ENCODE data around the gene UNC5C.

Gene UNC5C

DNA sequence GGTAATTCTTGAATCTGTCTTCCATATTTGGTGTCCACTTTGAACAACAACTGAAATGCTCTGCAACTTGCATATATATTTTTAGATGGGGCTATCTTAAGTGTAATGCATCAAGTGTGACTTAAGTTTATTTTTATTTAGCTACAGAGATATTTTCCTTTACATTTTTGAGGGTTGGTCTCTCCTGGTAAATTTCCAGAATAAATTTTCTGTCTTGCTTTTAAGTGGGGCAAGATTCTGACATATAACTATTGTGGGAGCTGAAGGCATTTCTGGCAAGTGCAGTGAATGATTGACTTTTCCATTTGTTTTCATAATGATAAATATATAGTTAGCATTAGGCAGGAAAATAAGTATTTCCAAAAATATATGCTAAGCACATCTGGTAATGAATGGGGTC lies 18.8 kb downstream of the UNC5C start:
- no peak for DNase-seq (ENCODE audit: extremely low spot score)
- no peak for TF ChIP-seq ARNT (IDR thresholded peaks at IDR 0.05)
- no peak for TF ChIP-seq NFRKB (IDR thresholded peaks at IDR 0.05)
- TF ChIP-seq ELF4 (IDR thresholded peaks at IDR 0.05): no peak
- TF ChIP-seq, protein P1, sequence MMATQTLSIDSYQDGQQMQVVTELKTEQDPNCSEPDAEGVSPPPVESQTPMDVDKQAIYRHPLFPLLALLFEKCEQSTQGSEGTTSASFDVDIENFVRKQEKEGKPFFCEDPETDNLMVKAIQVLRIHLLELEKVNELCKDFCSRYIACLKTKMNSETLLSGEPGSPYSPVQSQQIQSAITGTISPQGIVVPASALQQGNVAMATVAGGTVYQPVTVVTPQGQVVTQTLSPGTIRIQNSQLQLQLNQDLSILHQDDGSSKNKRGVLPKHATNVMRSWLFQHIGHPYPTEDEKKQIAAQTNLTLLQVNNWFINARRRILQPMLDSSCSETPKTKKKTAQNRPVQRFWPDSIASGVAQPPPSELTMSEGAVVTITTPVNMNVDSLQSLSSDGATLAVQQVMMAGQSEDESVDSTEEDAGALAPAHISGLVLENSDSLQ (IDR thresholded peaks at IDR 0.05): no peak
- no peak for TF ChIP-seq CTBP1 (IDR thresholded peaks at IDR 0.05; ENCODE audit: borderline replicate concordance)
- TF ChIP-seq BHLHE40 (IDR thresholded peaks at IDR 0.05; ENCODE audit: borderline replicate concordance): no peak
- no peak for TF ChIP-seq FOXM1 (IDR thresholded peaks at IDR 0.05; ENCODE audit: borderline replicate concordance)
- ChIA-PET POLR2A (no interaction called here), CTCF (interaction anchor here (0.5 kb wide), 1 partner anchor 10 kb away, joined by 5 read pairs; no protein-coding TSS in a partner anchor)

DNA sequence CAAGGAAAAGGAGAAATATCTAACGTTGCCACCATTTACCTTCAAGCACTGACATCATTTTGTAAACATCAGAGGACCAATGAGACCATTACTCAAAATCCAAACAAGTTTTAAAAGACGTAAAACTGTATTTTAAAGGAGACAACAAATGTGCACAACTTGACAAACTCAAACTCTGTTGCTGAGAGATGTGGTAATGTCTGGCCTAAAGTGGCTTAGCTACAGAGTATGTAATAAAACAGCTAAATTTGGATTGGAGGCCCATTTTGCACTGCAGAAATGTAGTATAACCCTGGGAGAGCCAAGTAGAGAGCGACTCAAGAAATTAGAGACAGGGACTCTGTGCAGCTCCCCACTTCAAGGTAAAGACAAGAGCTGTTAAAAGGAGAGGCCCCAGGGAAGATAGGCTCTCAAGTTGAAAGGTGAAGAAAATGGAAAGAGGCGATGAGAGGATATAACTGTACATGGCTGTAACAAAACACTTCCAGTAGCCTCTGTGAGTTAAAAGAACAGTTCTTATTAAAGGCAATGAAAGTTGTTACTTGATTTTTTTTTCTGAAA lies 20.3 kb downstream of the UNC5C start:
- TF ChIP-seq NFRKB (IDR thresholded peaks at IDR 0.05): no peak
- no peak for TF ChIP-seq FOXK2 (IDR thresholded peaks at IDR 0.05)
- no peak for TF ChIP-seq SUZ12 (IDR thresholded peaks at IDR 0.05)
- TF ChIP-seq ELF4 (IDR thresholded peaks at IDR 0.05): no peak
- TF ChIP-seq SP1 (IDR thresholded peaks at IDR 0.05): no peak
- no peak for TF ChIP-seq L3MBTL2 (conservative IDR thresholded peaks at IDR 0.05)
- TF ChIP-seq TARDBP (IDR thresholded peaks at IDR 0.05): no peak
- TF ChIP-seq ARNT (IDR thresholded peaks at IDR 0.05): no peak
- no peak for TF ChIP-seq FOXM1 (IDR thresholded peaks at IDR 0.05; ENCODE audit: borderline replicate concordance)
- TF ChIP-seq, protein P1 (IDR thresholded peaks at IDR 0.05): no peak
- ChIA-PET POLR2A (no interaction called here), CTCF (no interaction called here)
- DNase-seq (ENCODE audit: extremely low spot score): no peak

DNA sequence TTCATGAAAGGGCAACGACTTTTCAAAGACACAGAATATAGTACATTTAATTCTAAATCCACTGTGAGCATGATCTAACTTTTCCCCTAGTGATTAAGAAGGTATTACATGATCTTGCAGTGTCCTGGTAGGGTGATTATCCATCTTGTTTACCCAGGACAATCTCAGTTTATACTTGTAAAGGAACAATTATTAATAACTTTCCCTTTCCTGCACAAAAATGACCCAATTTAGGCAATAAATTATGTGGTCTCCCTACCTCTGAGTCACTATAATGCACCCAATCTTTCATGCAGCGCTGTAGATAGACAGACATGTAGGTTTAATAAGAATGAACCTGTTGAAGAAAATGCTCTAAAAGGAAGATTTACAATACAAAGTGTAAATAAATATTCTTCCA lies 22.7 kb downstream of the UNC5C start:
- no peak for DNase-seq (ENCODE audit: extremely low spot score)
- CTCF ChIA-PET: no interaction called here
- TF ChIP-seq ZNF384 (IDR thresholded peaks at IDR 0.05) (no peak), FOXM1 (IDR thresholded peaks at IDR 0.05; ENCODE audit: borderline replicate concordance) (no peak), FOXA1 (IDR thresholded peaks at IDR 0.05) (no peak), HDGF (IDR thresholded peaks at IDR 0.05; ENCODE audit: borderline replicate concordance) (no peak), ARNT (IDR thresholded peaks at IDR 0.05) (no peak), NFRKB (IDR thresholded peaks at IDR 0.05) (no peak), BHLHE40 (IDR thresholded peaks at IDR 0.05; ENCODE audit: borderline replicate concordance) (no peak), L3MBTL2 (conservative IDR thresholded peaks at IDR 0.05) (no peak), SP1 (IDR thresholded peaks at IDR 0.05) (no peak), SUZ12 (IDR thresholded peaks at IDR 0.05) (no peak), TARDBP (IDR thresholded peaks at IDR 0.05) (no peak), FOXK2 (IDR thresholded peaks at IDR 0.05) (no peak), LEF1 (IDR thresholded peaks at IDR 0.05; ENCODE audit: borderline replicate concordance) (no peak), ELF4 (IDR thresholded peaks at IDR 0.05) (no peak), CTBP1 (IDR thresholded peaks at IDR 0.05; ENCODE audit: borderline replicate concordance) (no peak)
- TF ChIP-seq, protein P1 (IDR thresholded peaks at IDR 0.05): no peak
- POLR2A ChIA-PET: no interaction called here

GRCh38 chr4:95524729-95525128 lies 24.0 kb downstream of the UNC5C start:
- DNase-seq (ENCODE audit: extremely low spot score): no peak
- TF ChIP-seq BHLHE40 (IDR thresholded peaks at IDR 0.05; ENCODE audit: borderline replicate concordance) (no peak), NFRKB (IDR thresholded peaks at IDR 0.05) (no peak), SP1 (IDR thresholded peaks at IDR 0.05) (no peak), HDGF (IDR thresholded peaks at IDR 0.05; ENCODE audit: borderline replicate concordance) (no peak), FOXM1 (IDR thresholded peaks at IDR 0.05; ENCODE audit: borderline replicate concordance) (no peak), TARDBP (IDR thresholded peaks at IDR 0.05) (no peak)
- CTCF ChIA-PET: interaction anchor here (1.1 kb wide), 1 partner anchor 14 kb away, joined by 3 read pairs; no protein-coding TSS in a partner anchor
- POLR2A ChIA-PET: no interaction called here

GRCh38 chr4:95524184-95524583 lies 24.6 kb downstream of the UNC5C start:
- TF ChIP-seq TARDBP (IDR thresholded peaks at IDR 0.05) (no peak), FOXM1 (IDR thresholded peaks at IDR 0.05; ENCODE audit: borderline replicate concordance) (no peak)
- DNase-seq (ENCODE audit: extremely low spot score): no peak
- ChIA-PET POLR2A (interaction anchor here (0.9 kb wide), 1 partner anchor 26 kb away, joined by 3 read pairs; no protein-coding TSS in a partner anchor), CTCF (interaction anchor here (1.1 kb wide), 1 partner anchor 14 kb away, joined by 3 read pairs; no protein-coding TSS in a partner anchor)

DNA sequence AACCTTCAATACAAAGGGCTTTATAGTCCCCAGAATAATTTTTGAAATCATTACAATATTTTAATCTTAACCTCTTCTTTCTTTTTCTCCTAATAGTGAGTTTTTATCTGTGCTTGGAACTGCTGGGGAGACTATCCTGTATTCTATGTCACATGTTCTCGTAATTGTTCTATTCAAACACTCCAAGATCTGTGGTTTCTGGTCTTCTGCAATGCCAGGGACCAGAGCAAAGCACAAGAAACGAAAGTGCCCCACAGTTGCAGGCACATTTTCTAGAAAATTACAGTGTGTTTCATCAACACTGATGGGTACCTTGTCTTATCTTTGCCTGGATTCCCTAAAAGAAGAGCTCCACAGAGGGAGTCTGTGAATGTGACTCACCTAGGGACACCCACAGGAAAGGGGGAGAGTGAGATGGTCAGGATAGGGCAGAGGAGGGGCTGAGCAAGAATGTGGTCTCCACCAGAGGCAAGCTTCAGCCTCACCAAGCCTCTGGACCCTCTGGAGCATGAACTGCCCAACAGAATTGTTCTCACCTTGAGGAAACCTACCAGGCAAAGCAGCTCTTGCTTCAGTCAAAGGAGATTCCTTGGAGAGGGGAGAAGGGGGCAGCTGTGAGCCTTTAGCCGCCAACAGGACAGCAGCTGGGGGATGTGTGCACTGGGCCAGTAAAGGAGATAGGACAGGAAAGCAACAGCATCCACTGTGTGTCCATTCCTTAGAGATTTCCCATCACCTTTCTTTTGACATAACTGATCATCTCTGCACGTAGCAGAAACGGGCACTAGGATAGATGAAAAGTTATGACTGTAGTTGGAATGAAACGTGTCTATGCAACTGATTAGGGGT lies 25.9 kb downstream of the UNC5C start:
- no peak for TF ChIP-seq SP1 (IDR thresholded peaks at IDR 0.05)
- TF ChIP-seq FOXA1 (IDR thresholded peaks at IDR 0.05): no peak
- no peak for TF ChIP-seq CTBP1 (IDR thresholded peaks at IDR 0.05; ENCODE audit: borderline replicate concordance)
- TF ChIP-seq L3MBTL2 (conservative IDR thresholded peaks at IDR 0.05): no peak
- CTCF ChIA-PET: interaction anchor here (1.4 kb wide), 1 partner anchor 21 kb away, joined by 3 read pairs; no protein-coding TSS in a partner anchor
- DNase-seq (ENCODE audit: extremely low spot score): no peak
- POLR2A ChIA-PET: no interaction called here

All from HEK293T (cell line).